ENCODE data around the gene CCDC146.

CCDC146 gene

GRCh38 chr7:77188731-77189437 lies 66.5 kb downstream of the CCDC146 start:
- Histone ChIP-seq H3K4me1 (peaks cover 0 to 15% (median 0%) of the 10 kb centered on the region in 4 donors), H3K4me3 (no peak overlapping the region), H3K27me3 (no peaks in the 10 kb centered on the region), H3K27ac (no peak overlapping the region), H3K9me3 (no peaks in the 10 kb centered on the region), H3K36me3 (no peaks in the 10 kb centered on the region)
- intact Hi-C loops (cut with DNase I; ENCODE audit: low total_unique reads) = no loop called here
- no peak for DNase-seq
- TF ChIP-seq CTCF (IDR thresholded peaks at IDR 0.05) = no peak

- DNase-seq = no peak
- Histone ChIP-seq H3K4me1 (peaks cover 0 to 6% (median under 1%) of the 10 kb centered on the region in 4 donors), H3K27me3 (no peaks in the 10 kb centered on the region), H3K36me3 (no peaks in the 10 kb centered on the region), H3K9me3 (no peaks in the 10 kb centered on the region), H3K4me3 (peak overlapping the region; percentile 23 to 58), H3K27ac (peak overlapping the region in 1 of 2 donors; percentile 14)
- intact Hi-C loops (cut with DNase I; ENCODE audit: low total_unique reads) = no loop called here
- no peak for TF ChIP-seq CTCF (IDR thresholded peaks at IDR 0.05)
Observed at GRCh38 chr7:77197141-77197540, 74.7 kb downstream of the CCDC146 start.

- peak; percentile 83 to 86 for DNase-seq
- TF ChIP-seq CTCF (IDR thresholded peaks at IDR 0.05) = no peak
- Histone ChIP-seq H3K27me3 (no peaks in the 10 kb centered on the region), H3K36me3 (no peaks in the 10 kb centered on the region), H3K9me3 (no peaks in the 10 kb centered on the region), H3K4me1 (peaks cover 0 to 6% (median under 1%) of the 10 kb centered on the region in 4 donors), H3K27ac (peak within 1 kb of the TSS; percentile 57 to 67), H3K4me3 (peak within 1 kb of the TSS; percentile 53 to 58)
- intact Hi-C loops (cut with DNase I; ENCODE audit: low total_unique reads) = no loop called here
Observed at GRCh38 chr7:77199013-77199966, 76.9 kb downstream of the CCDC146 start, which contains the start of gene FGL2. TSS of gene FGL2 (minus strand) at chr7:77199819. CDS start at chr7:77199793, 26 bp downstream.

GRCh38 chr7:77200542-77200941 lies 78.1 kb downstream of the CCDC146 start:
- no peak overlapping the region for H3K4me3 ChIP-seq

More at GRCh38 chr7:77200542-77200941, 78.1 kb downstream of the CCDC146 start:
- TF ChIP-seq CTCF (IDR thresholded peaks at IDR 0.05) = no peak
- Histone ChIP-seq H3K4me1 (peaks cover 0 to 6% (median under 1%) of the 10 kb centered on the region in 4 donors), H3K36me3 (no peaks in the 10 kb centered on the region), H3K27ac (peak overlapping the region; percentile 57 to 67), H3K27me3 (no peaks in the 10 kb centered on the region), H3K9me3 (no peaks in the 10 kb centered on the region)
- no peak for DNase-seq
- intact Hi-C loops (cut with DNase I; ENCODE audit: low total_unique reads) = no loop called here

Measured in tibial artery (tissue), 4 donors.